HEK293 (cell line): ENCODE results near the gene BEST2.

Experiments
- ATF2 ChIP-seq: fragments of 450-650 bp; formaldehyde crosslinking; IDR thresholded peaks from 2 replicates; pipeline ENCODE4 v1.5.1; 2016; ENCODE audit warnings: missing biosample characterization, missing genetic modification characterization, low read depth
- EGR2 ChIP-seq: fragments of 450-650 bp; formaldehyde crosslinking; IDR thresholded peaks from 2 replicates; pipeline ENCODE4 v1.5.1; 2016; ENCODE audit warnings: low read depth, missing biosample characterization, missing genetic modification characterization
- ELK4 ChIP-seq: IDR thresholded peaks from 2 replicates; pipeline ENCODE4 v1.6.1; 2011; ENCODE audit warnings: mild to moderate bottlenecking, low read depth, low read length, borderline replicate concordance
- GLIS2 ChIP-seq: fragments of 450-650 bp; formaldehyde crosslinking; IDR thresholded peaks from 2 replicates; pipeline ENCODE4 v1.5.1; 2016; ENCODE audit warnings: missing biosample characterization, missing genetic modification characterization
- HIC1 ChIP-seq: fragments of 450-650 bp; formaldehyde crosslinking; IDR thresholded peaks from 2 replicates; pipeline ENCODE4 v1.5.1; 2016; ENCODE audit warnings: missing biosample characterization, missing genetic modification characterization
- IKZF3 ChIP-seq: fragments of 450-650 bp; IDR thresholded peaks from 2 replicates; pipeline ENCODE4 v1.5.0; 2018; ENCODE audit warnings: missing biosample characterization, mild to moderate bottlenecking, missing genetic modification characterization, moderate library complexity
- KLF16 ChIP-seq: fragments of 450-650 bp; formaldehyde crosslinking; IDR thresholded peaks from 2 replicates; pipeline ENCODE4 v1.5.1; 2017; ENCODE audit warnings: missing biosample characterization, missing genetic modification characterization
- KLF8 ChIP-seq: fragments of 450-650 bp; formaldehyde crosslinking; IDR thresholded peaks from 2 replicates; pipeline ENCODE4 v1.5.1; 2016; ENCODE audit warnings: missing biosample characterization, missing genetic modification characterization
- PATZ1 ChIP-seq: fragments of 450-650 bp; formaldehyde crosslinking; IDR thresholded peaks from 2 replicates; pipeline ENCODE4 v1.5.1; 2016; ENCODE audit warnings: missing biosample characterization, missing genetic modification characterization
- PRDM4 ChIP-seq: fragments of 450-650 bp; formaldehyde crosslinking; IDR thresholded peaks from 2 replicates; pipeline ENCODE4 v1.5.1; 2017; ENCODE audit warnings: missing biosample characterization, missing genetic modification characterization
- REST ChIP-seq: fragments of 450-650 bp; formaldehyde crosslinking; IDR thresholded peaks from 2 replicates; pipeline ENCODE4 v1.5.1; 2016; ENCODE audit warnings: missing biosample characterization, missing genetic modification characterization
- ZBTB11 ChIP-seq: fragments of 450-650 bp; formaldehyde crosslinking; conservative IDR thresholded peaks from 2 replicates; pipeline ENCODE4 v1.5.1; 2016; ENCODE audit warnings: low read depth, missing biosample characterization, missing genetic modification characterization
- ZBTB20 ChIP-seq: fragments of 450-650 bp; formaldehyde crosslinking; IDR thresholded peaks from 2 replicates; pipeline ENCODE4 v1.5.1; 2016; ENCODE audit warnings: missing biosample characterization, missing genetic modification characterization
- ZEB2 ChIP-seq: fragments of 450-650 bp; formaldehyde crosslinking; IDR thresholded peaks from 2 replicates; pipeline ENCODE4 v1.5.1; 2016; ENCODE audit warnings: missing biosample characterization, missing genetic modification characterization
- ZFHX2 ChIP-seq: fragments of 450-650 bp; formaldehyde crosslinking; conservative IDR thresholded peaks from 2 replicates; pipeline ENCODE4 v1.5.1; 2016; ENCODE audit warnings: missing biosample characterization, missing genetic modification characterization
- ZNF114 ChIP-seq: fragments of 450-650 bp; formaldehyde crosslinking; IDR thresholded peaks from 2 replicates; pipeline ENCODE4 v1.5.0; 2017; ENCODE audit warnings: missing biosample characterization, missing genetic modification characterization
- ZNF341 ChIP-seq: fragments of 450-650 bp; formaldehyde crosslinking; IDR thresholded peaks from 2 replicates; pipeline ENCODE4; 2016; ENCODE audit warnings: low read depth, missing biosample characterization, missing genetic modification characterization
- ZNF433 ChIP-seq: fragments of 450-650 bp; formaldehyde crosslinking; IDR thresholded peaks from 2 replicates; pipeline ENCODE4 v1.5.1; 2016; ENCODE audit warnings: missing biosample characterization, missing genetic modification characterization, low read depth
- ZNF585B ChIP-seq: fragments of 450-650 bp; formaldehyde crosslinking; IDR thresholded peaks from 2 replicates; pipeline ENCODE4 v1.5.1; 2016; ENCODE audit warnings: missing biosample characterization, missing genetic modification characterization
- ZNF660 ChIP-seq: fragments of 450-650 bp; IDR thresholded peaks from 2 replicates; pipeline ENCODE4 v1.5.1; 2018; ENCODE audit warnings: missing biosample characterization, mild to moderate bottlenecking, missing genetic modification characterization
- ZNF747 ChIP-seq: fragments of 450-650 bp; formaldehyde crosslinking; IDR thresholded peaks from 2 replicates; pipeline ENCODE4 v1.5.1; 2016; ENCODE audit warnings: missing biosample characterization, missing genetic modification characterization

Gene BEST2

GRCh38 chr19:12733369-12734214 lies 18.0 kb upstream of the BEST2 start (continued):
- TF ChIP-seq ZFHX2 (tag by site-specific recombination) (peak; percentile 65; the same call in 1 of the 2 replicates), IKZF3 (tag by site-specific recombination) (no peak), REST (no peak), ZNF747 (tag by site-specific recombination) (no peak), GLIS2 (tag by site-specific recombination) (0 out of 2 replicates have a peak, but pooled peaks have one; percentile 11), HIC1 (no peak), ZNF433 (tag by site-specific recombination) (no peak), KLF16 (no peak), ZNF341 (tag by site-specific recombination) (peak; percentile 82), ZEB2 (peak; percentile 14; the same call in 1 of the 2 replicates), ZNF114 (no peak), ZNF660 (tag by site-specific recombination) (0 out of 2 replicates have a peak, but pooled peaks have one; percentile 19), PATZ1 (tag by site-specific recombination) (peak; percentile 8; the same call in 1 of the 2 replicates), ZBTB20 (peak; percentile 59; the same call in 1 of the 2 replicates), ELK4 (no peak), ZBTB11 (0 out of 2 replicates have a peak, but pooled peaks have one; percentile 0), ZNF585B (tag by site-specific recombination) (no peak), PRDM4 (tag by site-specific recombination) (no peak), EGR2 (peak; percentile 69), KLF8 (tag by site-specific recombination) (no peak), ATF2 (tag by site-specific recombination) (no peak)
